B cell (primary cell): ENCODE results near the gene OPTN. TPM values are rescaled to one million over a fixed set of nuclear protein-coding genes. Genes with fewer than 3 reads are reported as not detected.

Source experiments
- ATAC-seq: fragments of 200-7000 bp; cut with Tn5 transposase; one replicate; pipeline ENCODE4 v1.10.0; 2021; ENCODE audit warnings: low read depth, mild to moderate bottlenecking, moderate number of reproducible peaks, moderate library complexity
- CTCF ChIA-PET: fragments of 350-600 bp; sonication (Branson Sonifier 250); formaldehyde crosslinking; loops from one replicate; lab custom pipeline; 2021; ENCODE audit warnings: antibody characterized with exemption, inconsistent platforms; lab: Charles Lee
- POLR2A ChIA-PET: fragments of 350-600 bp; sonication (Branson Sonifier 250); formaldehyde crosslinking; loops from one replicate; lab custom pipeline; 2021; ENCODE audit warnings: antibody characterized with exemption; lab: Charles Lee
- DNase-seq: peaks from one replicate; pipeline ENCODE4 v3.0.0; 2013
- H2AFZ ChIP-seq: 2 replicates; pipeline ENCODE4 v1.6.1; 2012; ENCODE audit warnings: mild to moderate bottlenecking, low read depth, low read length; ENCODE audit not compliant: insufficient read depth, poor library complexity, severe bottlenecking
- H3K27ac ChIP-seq, 2 donors: 1 replicate in 1 of 2; 2 replicates in 1 of 2; pipeline ENCODE4 v1.5.1; 2012 to 2013; ENCODE audit warnings: low read length in 2 of 2, mild to moderate bottlenecking in 2 of 2, moderate library complexity in 1 of 2
- H3K27me3 ChIP-seq, 4 experiments: fragments of 200-600 bp in 1 of 4; sonication (generic) in 1 of 4; replicated peaks in 1 of 4; 1 replicate in 2 of 4; 2 replicates in 2 of 4; pipeline versions ENCODE4 v1.6.1 to v1.7.0; 2013 to 2016; ENCODE audit warnings: low read length in 3 of 4, mild to moderate bottlenecking in 2 of 4, mixed read lengths in 1 of 4, moderate library complexity in 1 of 4; ENCODE audit not compliant: insufficient read depth in 4 of 4, control insufficient read depth in 3 of 4; ENCODE audit errors: control extremely low read depth in 1 of 4
- H3K36me3 ChIP-seq, 2 experiments: replicated peaks in 1 of 2; 1 replicate in 1 of 2; 2 replicates in 1 of 2; pipeline versions ENCODE4 v1.6.1 to v1.7.1; 2013; ENCODE audit warnings: low read length in 1 of 2; ENCODE audit not compliant: insufficient read depth in 2 of 2, control insufficient read depth in 1 of 2; ENCODE audit errors: control extremely low read depth in 1 of 2, extremely low read depth in 1 of 2
- H3K4me1 ChIP-seq, 2 donors: fragments of 200-600 bp in 1 of 2; sonication (generic) in 1 of 2; 1 replicate in 1 of 2; 2 replicates in 1 of 2; pipeline versions ENCODE4 v1.5.1 to v1.6.1; 2013 to 2017; ENCODE audit warnings: low read length in 2 of 2; ENCODE audit not compliant: control insufficient read depth in 2 of 2, insufficient read depth in 2 of 2
- H3K4me2 ChIP-seq: replicated peaks from 2 replicates; pipeline ENCODE3; 2012; ENCODE audit warnings: mild to moderate bottlenecking, low read depth, low read length; ENCODE audit not compliant: poor library complexity, severe bottlenecking
- H3K4me3 ChIP-seq, 5 experiments: fragments of 200-600 bp in 1 of 5; sonication (generic) in 1 of 5; 1 replicate in 3 of 5; 2 replicates in 2 of 5; pipeline versions ENCODE4 v1.5.1 to v1.7.0; 2011 to 2016; ENCODE audit warnings: low read length in 4 of 5, mild to moderate bottlenecking in 4 of 5, low read depth in 2 of 5, control low read depth in 1 of 5, moderate library complexity in 1 of 5; ENCODE audit not compliant: insufficient read depth in 1 of 5; ENCODE audit errors: control extremely low read depth in 1 of 5, extremely low read depth in 1 of 5
- H3K79me2 ChIP-seq: fragments of 200-600 bp; sonication (generic); one replicate; pipeline ENCODE4 v1.6.0; 2016; ENCODE audit warnings: low read length; ENCODE audit not compliant: control insufficient read depth, insufficient read depth
- H3K9ac ChIP-seq: fragments of 200-600 bp; sonication (generic); 2 replicates; pipeline ENCODE4 v1.6.1; 2017; ENCODE audit warnings: mild to moderate bottlenecking, low read length, moderate library complexity
- H3K9me3 ChIP-seq, 3 donors: one replicate each; pipeline versions ENCODE4 v1.6.1 to v1.7.1; 2013; ENCODE audit warnings: low read length in 2 of 3; ENCODE audit not compliant: control insufficient read depth in 2 of 3, insufficient read depth in 1 of 3; ENCODE audit errors: control extremely low read depth in 1 of 3
- H4K20me1 ChIP-seq: 2 replicates; pipeline ENCODE4 v1.6.0; 2012; ENCODE audit warnings: mild to moderate bottlenecking, low read length; ENCODE audit not compliant: insufficient read depth, control insufficient read depth, poor library complexity, severe bottlenecking
- H3K27ac Mint-ChIP-seq: one replicate; pipeline ENCODE4 v1.8.0; 2021; ENCODE audit warnings: mixed read lengths
- H3K27me3 Mint-ChIP-seq: one replicate; pipeline ENCODE4 v1.8.0; 2021; ENCODE audit warnings: mixed read lengths
- H3K4me1 Mint-ChIP-seq: one replicate; pipeline ENCODE4 v1.8.0; 2021; ENCODE audit warnings: mixed read lengths
- H3K4me3 Mint-ChIP-seq: one replicate; pipeline ENCODE4 v1.8.0; 2021; ENCODE audit warnings: mixed read lengths
- H3K9me3 Mint-ChIP-seq: one replicate; pipeline ENCODE4 v1.8.0; 2022; ENCODE audit warnings: mixed read lengths; ENCODE audit not compliant: insufficient read depth
- CTCF ChIP-seq: fragments of 200-600 bp; IDR thresholded peaks from one replicate; pipeline ENCODE4 v1.8.0; 2022; ENCODE audit warnings: antibody characterized with exemption, mild to moderate bottlenecking
- EZH2 ChIP-seq: IDR thresholded peaks from 2 replicates; pipeline ENCODE4 v1.6.1; 2012; ENCODE audit warnings: borderline replicate concordance, low read depth, mild to moderate bottlenecking, moderate library complexity, low read length; ENCODE audit not compliant: insufficient read depth, poor library complexity, severe bottlenecking
- WGBS: methylation state at CpG from one replicate; pipeline ENCODE4 v1.1.5; 2013; ENCODE audit warnings: missing lambda C conversion rate; ENCODE audit not compliant: insufficient coverage; 5-methylcytosine and 5-hydroxymethylcytosine counted together
- intact Hi-C: fragments of 100-400 bp; cut with micrococcal nuclease; formaldehyde crosslinking; loops from one replicate; pipeline ENCODE4 v1.10.0; 2022
- polyA plus RNA-seq: library from polyadenylated mRNA; depleted of rRNA; stranded (reverse); fragments of >200 nt; gene quantifications from 2 replicates; pipeline ENCODE4 v1.2.3, GENCODE V29; 2012
- total RNA-seq, 2 donors: library from RNA; stranded (reverse); fragments of 120-200 nt in 1 of 2; gene quantifications; 1 replicate in 1 of 2; 2 replicates in 1 of 2; pipeline versions ENCODE4 v1.2.3 to v1.2.4, GENCODE V29; 2013 to 2022

Gene OPTN
- total and polyA plus RNA-seq, 2 donors (not counting 1 experiment from before 2014, with no cell fraction given), result 5.2 to 42.8 TPM

GRCh38 chr10:13054844-13055243 lies 45.1 kb upstream of the OPTN start:
- H4K20me1 ChIP-seq, result no peaks in the 10 kb centered on the region
- H3K4me1 ChIP-seq, result no peaks in the 10 kb centered on the region
- no peak for ATAC-seq
- no peak overlapping the region for H2AFZ ChIP-seq
- no peak for DNase-seq
- H3K27ac ChIP-seq, result no peak overlapping the region
- H3K4me3 Mint-ChIP-seq, result no peak overlapping the region
- no peak overlapping the region for H3K4me2 ChIP-seq
- ChIA-PET CTCF (interaction anchor here (0.6 kb wide), 1 partner anchor 12 kb away, joined by 6 read pairs; no protein-coding TSS in a partner anchor), POLR2A (no interaction called here)
- no peaks in the 10 kb centered on the region for H3K9me3 ChIP-seq
- H3K27me3 Mint-ChIP-seq, result peaks cover 17% of the 10 kb centered on the region
- H3K27ac Mint-ChIP-seq, result no peak overlapping the region
- H3K9me3 Mint-ChIP-seq, result no peaks in the 10 kb centered on the region
- 79% methylated on average over 4 of the region's 4 CpGs for WGBS
- no peak overlapping the region for H3K4me3 ChIP-seq
- H3K9ac ChIP-seq, result no peak overlapping the region
- no peaks in the 10 kb centered on the region for H3K79me2 ChIP-seq
- intact Hi-C loops, result no loop called here
- no peaks in the 10 kb centered on the region for H3K36me3 ChIP-seq
- H3K27me3 ChIP-seq, result peaks cover 0 to 6% (median 0%) of the 10 kb centered on the region in 4 experiments
- TF ChIP-seq CTCF, result no peak
- no peak for TF ChIP-seq EZH2
- H3K4me1 Mint-ChIP-seq, result no peaks in the 10 kb centered on the region

GRCh38 chr10:13056456-13057077 lies 43.4 kb upstream of the OPTN start:
- Mint-ChIP-seq H3K27ac (no peak overlapping the region), H3K4me1 (no peaks in the 10 kb centered on the region), H3K9me3 (no peaks in the 10 kb centered on the region), H3K4me3 (no peak overlapping the region), H3K27me3 (peaks cover 20% of the 10 kb centered on the region)
- Histone ChIP-seq H3K4me1 (no peaks in the 10 kb centered on the region), H3K4me2 (no peak overlapping the region), H3K27ac (no peak overlapping the region), H3K9ac (no peak overlapping the region), H3K9me3 (no peaks in the 10 kb centered on the region), H3K79me2 (no peaks in the 10 kb centered on the region), H3K36me3 (no peaks in the 10 kb centered on the region), H4K20me1 (no peaks in the 10 kb centered on the region), H3K27me3 (peaks cover 0 to 3% (median 0%) of the 10 kb centered on the region in 4 experiments), H2AFZ (no peak overlapping the region), H3K4me3 (no peak overlapping the region)
- ChIA-PET CTCF (no interaction called here), POLR2A (no interaction called here)
- ATAC-seq (no peak), DNase-seq (no peak)
- TF ChIP-seq CTCF (no peak), EZH2 (no peak)
- 100% methylated on average over 1 of the region's 7 CpGs for WGBS
- intact Hi-C loops, result no loop called here
